PC-3 (cell line): ENCODE data around the gene MRPL14.
A peak's percentile ranks its signal among the peaks of the same experiment; 100 is the strongest.

ENCODE experiments used
- CTCF ChIP-seq: fragments of 300-600 bp; sonication (generic); conservative IDR thresholded peaks from 2 replicates; pipeline ENCODE4 v1.5.1; 2017; ENCODE audit warnings: antibody characterized with exemption, low read depth, mild to moderate bottlenecking, low read length
- EZH2 ChIP-seq: fragments of 300-600 bp; sonication (generic); IDR thresholded peaks from one replicate; pipeline ENCODE4 v1.6.1; 2017; ENCODE audit warnings: antibody characterized with exemption, mild to moderate bottlenecking, low read length; ENCODE audit not compliant: unreplicated experiment
- EZH2phosphoT487 ChIP-seq: fragments of 300-600 bp; sonication (generic); IDR thresholded peaks from 2 replicates; pipeline ENCODE4 v1.6.1; 2018; ENCODE audit warnings: mild to moderate bottlenecking, antibody characterized with exemption, low read length, borderline replicate concordance

- TF ChIP-seq CTCF (0 out of 2 replicates have a peak, but pooled peaks have one; percentile 16), EZH2 (no peak), EZH2phosphoT487 (no peak)
Observed at GRCh38 chr6:44135875-44136274, 8.6 kb upstream of the MRPL14 start.
